HG03571 (cell line): ENCODE measurements around the gene TRIM28.
"Not testable (repeated sequence)": the region's sequence is repeated elsewhere in the genome, so short reads cannot be mapped to it uniquely, and the experiment has no call there.

Source experiments
- ATAC-seq: cut with Tn5 transposase; IDR thresholded peaks from one replicate; pipeline ENCODE4 v1.9.1; 2021; ENCODE audit not compliant: unreplicated experiment

TRIM28 gene

DNA sequence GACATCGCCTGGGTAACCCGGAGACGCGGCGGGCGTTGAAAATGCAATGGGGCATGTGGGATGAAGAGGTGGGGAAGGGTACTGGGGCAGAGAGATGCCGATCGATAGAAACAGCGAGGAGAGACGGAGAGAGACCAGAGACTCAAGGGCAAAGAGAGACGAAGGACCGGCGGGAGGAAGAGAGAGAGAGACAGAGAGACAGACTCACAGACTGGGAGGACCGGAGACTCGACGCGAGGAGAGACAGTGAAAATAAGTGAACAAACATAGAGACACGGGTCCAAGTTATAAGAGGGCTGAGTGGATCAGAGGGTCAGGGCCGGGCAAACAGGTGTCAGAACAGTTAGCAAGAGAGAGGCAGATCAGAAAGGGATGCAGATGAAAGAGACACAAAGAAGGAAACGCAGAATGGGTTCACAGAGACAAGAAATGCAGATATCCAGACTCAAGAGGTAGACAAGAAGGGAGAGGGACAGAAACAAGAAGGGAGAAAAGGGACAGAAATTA is 29.8 kb downstream of the TRIM28 start:
- no peak for ATAC-seq

DNA sequence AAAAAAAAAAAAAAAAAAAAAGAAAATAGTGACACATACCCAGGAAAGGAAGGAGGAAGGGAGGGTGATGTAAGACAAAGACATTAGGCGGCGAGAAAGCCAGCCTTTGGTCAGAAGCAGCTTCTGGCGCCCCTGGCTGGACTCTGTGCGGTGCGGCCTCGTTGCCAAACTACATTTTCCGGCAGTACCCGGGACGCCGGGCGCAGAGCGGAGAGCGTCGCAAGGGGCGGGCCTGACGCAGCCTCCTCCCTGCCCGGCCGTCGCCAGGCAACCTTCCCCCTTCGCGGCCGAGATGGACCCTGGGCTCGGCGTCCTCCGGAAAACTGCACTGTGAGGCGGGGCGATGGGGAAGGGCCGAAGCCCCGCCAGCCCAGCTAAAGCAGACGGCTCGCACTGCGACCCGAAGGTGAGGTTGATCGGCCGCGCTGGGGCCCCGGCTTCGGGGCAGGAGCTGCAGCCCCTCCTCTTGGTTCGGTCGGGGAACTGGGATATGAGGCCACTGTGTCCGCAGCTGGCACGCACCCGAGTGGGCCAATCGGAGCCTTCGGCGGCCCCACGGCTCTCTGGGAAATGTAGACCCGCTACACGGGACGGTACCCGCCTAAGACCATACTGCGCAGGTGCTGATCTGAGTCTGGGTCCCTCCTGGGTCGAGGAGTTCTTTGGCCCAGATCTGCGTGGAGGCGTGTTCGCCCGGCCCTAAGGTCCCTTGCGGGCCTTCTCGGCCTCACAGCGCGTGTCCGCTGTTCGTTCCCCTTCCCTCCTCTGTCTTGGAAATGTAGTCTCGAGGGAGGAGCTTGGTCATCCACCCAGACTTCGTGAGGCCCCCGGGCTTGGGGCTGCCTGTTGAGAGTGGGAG is 31.5 kb downstream of the TRIM28 start:
- peak; percentile 47 for ATAC-seq

DNA sequence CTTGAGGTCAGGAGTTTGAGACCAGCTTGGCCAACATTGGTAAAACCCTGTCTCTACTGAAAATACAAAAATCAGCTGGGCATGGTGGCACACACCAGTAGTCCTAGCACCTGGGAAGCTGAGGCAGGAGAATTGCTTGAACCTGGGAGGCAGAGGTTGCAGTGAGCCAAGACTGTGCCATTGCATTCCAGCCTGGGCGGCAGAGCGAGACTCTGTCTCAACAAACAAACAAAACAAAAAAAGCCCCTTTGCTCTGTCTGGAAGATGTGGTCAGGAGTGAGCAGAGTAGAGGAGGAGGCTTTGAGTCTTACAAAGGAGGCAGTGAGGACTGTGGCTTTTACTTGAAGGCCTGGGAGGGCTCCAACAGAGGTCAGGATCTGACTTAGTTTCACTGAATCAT is 33.7 kb downstream of the TRIM28 start:
- ATAC-seq = not testable (repeated sequence)

DNA sequence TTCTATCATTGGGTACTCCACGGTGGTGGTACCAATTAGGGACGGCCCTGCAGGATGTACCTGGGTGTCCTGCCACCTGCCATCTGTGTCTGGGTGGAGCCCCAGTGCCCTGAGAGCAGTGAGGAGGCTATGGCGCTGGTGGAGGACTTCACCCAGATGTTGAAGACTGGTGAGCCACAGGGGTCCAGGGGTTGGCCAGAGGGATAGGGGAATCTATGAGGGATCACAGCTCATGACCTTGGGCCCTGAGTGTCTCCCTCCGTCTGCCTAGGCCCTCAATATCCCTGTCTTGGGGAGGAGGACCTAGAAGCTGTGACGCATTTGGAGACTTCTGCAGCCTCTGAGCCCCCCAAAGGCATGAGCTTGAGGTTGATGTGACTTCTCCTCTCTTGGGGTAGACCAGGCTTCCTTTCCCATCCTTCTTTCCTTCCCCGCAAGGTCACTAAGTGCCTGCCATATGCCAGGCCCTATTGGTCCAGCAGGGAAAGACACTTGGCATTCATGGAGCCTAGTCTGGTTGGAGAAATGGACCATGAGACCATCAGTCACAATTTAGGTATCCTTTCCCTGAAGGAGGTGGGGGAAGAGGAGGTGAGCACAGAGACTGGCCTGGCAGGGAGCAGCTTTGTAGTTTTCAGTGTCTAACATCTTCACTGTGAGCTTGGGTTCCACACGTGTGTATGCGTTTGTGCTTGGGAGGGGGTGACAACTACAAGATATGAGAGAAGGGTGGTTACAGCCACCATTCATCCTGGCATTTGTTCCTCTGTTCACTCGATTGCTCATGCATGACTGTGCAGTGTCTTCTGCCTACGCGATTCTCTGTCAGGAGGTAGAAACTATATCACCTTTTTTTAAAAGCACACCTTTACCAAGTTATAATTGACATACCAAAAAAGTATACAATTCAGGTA is 34.4 kb downstream of the TRIM28 start:
- ATAC-seq = no peak

DNA sequence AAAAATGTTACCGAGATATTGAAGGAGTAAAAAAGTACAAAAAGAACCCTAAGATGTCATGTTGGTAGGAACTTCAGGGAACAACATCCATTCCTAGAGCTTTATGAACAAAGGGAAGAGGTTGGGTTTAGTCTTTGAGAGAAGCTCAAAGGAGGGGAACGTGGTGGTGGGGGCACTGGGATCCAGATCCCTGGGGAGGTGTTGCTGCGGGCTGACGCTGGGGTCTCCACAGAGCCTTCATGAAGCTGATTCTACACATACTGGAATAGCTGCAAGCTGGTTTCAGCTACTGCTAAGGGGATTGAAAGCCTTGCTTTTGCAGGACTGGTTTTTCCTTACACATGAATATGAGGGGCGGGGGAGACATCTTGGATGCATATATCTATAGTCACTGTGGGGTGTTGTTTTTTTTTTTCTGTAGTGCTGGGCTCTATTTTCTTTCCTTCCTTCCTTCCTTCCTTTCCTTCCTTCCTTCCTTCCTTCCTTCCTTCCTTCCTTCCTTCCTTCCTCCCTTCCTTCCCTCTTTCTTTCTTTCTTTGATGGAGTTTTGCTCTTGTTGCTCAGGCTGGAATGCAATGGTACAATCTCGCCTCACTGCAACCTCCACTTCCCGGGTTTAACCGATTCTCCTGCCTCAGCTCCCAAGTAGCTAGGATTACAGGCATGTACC is 35.7 kb downstream of the TRIM28 start:
- no peak for ATAC-seq

DNA sequence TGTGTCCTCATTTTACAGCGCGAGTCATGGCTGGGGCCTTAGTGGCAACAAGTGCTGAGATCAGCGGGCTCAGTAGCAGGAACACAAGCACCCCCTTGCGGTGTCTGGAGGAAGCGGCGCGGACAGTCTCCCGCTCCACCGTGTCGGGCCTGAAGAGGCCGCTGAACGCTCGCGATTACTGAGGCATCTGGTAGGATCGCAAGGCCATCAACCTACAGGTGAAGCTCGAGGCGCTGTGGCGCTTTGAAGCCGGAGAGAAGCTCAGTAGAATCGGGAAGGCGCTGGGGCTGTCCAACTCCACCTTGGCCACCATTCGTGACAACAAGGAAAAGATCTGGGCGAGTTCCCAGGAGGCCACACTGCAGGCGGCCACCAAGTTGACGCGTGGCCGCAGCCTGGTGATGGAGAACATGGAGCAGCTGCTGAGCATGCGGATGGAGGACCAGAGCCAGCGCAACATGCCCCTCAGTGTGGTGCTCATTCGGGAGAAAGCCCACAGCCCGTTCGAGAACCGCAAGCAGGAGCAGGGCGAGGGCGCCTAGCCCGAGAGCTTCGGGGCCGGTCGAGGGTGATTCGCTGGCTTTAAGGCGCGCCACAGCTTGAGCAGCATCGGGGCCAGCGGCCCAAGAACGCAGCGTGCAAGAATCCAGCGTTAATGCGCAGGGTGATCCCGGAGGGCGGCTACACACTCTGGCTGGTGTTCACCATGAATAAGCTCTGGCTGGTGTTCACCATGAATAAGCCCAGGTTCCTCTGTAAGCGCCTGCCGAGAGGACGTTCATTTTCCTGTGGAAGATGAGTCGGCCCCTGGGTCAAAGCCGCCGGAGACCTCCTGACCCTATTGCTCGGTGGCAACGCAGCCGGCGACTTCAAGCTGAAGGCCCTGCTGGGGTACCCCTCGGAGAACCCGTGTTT is 37.6 kb downstream of the TRIM28 start:
- ATAC-seq = no peak

DNA sequence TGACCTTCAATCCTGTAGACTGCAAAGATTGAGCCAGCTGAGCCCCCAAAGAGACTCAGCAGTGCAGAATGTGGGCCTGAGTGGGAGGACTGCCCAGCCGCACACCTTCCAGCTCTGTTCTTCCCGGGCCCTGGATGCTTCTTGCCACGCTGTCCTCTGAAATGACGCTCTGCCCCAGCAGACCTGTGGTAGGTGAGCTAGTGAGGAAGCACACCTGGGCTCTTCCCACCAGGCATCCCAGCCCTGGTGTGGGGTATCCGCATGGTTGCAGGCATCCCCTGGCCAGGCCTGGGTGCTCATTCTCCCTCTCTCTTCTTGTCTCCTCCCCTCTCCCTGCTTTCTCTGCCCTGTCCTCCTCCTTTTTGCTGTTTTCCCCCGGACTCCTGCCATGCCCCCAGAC is 39.1 kb downstream of the TRIM28 start:
- no peak for ATAC-seq

DNA sequence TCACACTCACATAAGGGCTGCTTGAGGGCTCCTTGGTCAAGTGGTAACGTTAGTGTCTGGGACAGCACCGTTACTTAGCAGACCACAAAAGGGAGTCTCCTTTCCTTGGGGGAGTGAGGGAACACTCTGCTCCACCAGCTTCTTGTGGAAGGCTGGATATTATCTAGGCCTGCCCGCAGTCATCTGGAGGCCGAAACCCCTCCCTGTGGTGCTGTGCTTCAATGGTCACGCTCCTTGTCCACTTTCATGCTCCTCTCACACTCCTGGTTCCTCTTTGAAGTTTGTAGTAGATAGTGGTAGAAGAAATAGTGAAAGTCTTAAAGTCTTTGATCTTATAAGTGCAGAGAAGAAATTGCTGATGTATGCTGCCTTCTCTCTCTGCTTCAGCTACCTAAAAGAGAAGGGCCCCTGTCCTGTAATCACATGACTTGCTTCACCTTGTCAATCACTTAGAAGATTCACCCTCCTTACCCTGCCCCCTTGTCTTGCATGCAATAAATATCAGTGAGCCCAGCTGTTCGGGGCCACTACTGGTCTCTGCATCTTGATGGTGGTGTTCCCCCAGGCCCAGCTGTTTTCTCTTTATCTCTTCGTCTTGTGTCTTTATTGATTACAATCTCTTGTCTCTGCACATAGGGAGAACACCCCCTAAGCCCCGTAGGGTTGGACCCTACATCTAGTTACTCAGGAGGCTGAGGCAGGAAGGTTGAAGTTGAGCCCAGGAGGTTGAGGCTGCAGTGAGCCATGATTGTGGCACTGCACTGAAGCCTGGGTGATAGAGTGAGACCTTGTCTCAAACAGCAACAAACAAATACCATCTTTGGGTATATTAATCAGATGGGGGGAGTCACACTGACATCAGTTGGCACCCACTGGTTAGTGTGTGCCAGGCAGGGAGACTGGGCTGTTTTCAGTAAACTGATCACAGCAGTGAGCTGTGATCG is 40.9 kb downstream of the TRIM28 start:
- ATAC-seq = no peak

DNA sequence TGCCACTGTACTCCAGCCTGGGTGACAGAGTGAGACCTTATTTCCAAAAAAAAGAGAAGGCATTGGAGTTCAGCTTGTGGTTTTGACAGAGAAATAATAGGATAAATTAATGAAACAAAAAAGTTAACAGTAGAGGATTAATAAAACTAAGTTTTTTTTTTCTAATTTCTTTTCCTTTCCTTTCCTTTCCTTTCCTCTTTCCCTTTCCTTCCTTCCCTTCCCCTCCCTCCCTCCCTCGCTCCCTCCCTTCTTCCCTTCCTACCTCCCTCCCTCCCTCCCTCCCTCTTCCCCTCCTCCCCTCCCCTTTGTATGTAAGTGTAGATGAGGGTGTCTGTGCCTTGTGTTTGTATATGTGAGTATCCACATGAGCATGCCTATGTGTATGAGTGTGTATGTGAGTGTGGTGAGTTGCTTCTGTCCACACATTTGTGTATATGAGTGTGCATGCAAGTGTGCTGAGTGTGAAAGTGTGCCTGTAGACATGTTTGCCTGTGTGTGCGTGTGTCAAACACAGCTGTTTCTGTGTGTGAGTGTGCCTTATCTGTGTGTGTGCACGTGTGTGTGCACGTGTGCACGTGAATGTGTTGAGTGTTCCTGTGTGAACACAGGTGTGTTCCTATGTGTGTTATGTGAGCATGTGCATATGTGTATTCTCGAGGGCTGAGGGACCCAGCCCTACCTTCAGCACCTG is 41.7 kb downstream of the TRIM28 start:
- no peak for ATAC-seq

DNA sequence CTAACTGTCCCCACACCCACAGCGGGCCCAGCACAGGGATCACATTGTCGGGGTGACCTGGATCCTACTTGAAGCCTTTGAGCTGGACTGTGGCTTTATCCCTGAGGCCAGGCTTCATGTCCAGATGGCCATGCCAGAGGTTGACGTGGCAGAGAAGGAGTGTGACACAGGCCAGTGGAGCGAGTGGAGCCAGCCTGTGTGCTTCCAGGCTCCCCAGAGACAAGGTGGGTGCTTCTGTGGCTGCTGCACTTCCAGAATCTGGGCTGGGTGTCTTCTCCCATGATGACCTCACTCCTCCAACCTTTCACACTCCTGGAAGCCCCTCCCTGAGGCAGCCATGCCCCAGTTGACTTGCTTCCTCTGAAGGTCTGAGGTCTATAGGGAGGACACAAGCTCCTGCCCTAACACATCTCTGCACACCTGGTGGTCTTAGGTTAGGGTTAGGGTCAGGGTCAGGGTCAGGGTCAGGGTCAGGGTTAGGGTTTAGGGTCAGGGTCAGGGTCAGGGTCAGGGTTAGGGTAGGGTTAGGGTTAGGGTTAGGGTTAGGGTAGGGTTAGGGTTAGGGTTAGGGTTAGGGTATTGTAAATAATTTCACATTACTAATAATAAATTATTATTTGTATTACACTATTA is 42.4 kb downstream of the TRIM28 start:
- ATAC-seq = no peak
